Stimulated activated CD4-positive, alpha-beta T cell treated with anti-CD3 and anti-CD28 coated beads, Interleukin-2, amount 100 ng/mL, for 48 hours (primary cell): ENCODE measurements around the gene ALG3.

Experiments
- DNase-seq, 2 donors: peaks; one replicate each; pipeline ENCODE4 v3.0.0-alpha.2; 2020

The ALG3 gene

GRCh38 chr3:184234671-184235380, 13.9 kb downstream of the ALG3 start:
- no peak for DNase-seq

GRCh38 chr3:184234224-184234623, 14.5 kb downstream of the ALG3 start:
- no peak for DNase-seq

DNA sequence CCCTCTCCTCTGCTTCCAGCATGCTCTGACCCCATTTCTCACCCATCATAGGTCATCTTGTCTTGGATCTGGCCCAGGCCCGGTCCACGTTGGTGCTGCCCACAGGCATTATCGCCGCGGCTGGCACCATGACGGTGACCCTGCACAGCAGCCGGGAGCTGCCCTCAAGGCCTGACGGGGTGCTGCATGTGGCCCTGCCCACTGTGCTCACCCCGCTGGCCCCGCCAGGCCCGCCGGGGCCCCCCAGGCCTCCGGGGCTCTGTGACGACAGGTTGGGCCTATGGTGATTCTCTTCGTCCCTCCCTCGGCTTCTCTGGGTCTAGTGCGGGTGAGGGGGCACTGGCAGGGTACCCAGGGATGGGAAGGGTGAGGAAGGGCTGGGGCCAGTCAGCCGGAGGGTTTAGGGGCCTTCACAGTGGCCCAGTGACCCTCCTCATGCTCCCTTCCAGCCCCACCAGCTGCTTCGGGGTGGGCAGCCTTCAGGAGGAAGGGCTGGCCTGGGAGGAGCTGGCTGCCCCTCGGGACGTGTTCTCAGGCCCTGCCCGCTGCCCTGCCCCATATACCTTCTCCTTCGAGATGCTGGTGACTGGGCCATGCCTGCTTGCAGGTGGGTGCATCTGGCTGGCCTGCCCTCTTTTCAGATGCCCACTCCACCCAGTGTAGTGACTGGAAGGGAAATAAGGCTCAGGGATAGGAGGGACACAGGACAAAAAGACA, 15.5 kb downstream of the ALG3 start:
- no peak for DNase-seq

DNA sequence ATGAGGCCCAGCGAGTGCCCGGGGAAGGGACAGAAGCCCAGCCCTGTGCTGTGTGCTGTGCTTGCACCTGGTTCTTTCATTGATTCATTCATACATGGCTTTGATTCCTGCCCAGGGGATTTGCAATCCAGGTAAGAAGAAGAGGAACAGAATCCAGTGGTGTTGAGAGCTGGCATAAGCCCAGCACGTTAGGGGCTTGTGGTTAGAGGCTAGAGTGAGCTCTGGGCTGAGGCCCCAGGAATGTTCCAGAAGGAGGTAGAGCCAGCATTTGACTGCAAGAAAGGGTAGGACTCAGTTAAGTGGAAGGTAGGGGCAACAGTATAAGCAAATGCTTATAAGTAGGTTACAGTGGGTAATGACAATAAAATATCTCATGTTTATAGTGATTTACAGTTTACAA, 17.1 kb downstream of the ALG3 start:
- DNase-seq = no peak

DNA sequence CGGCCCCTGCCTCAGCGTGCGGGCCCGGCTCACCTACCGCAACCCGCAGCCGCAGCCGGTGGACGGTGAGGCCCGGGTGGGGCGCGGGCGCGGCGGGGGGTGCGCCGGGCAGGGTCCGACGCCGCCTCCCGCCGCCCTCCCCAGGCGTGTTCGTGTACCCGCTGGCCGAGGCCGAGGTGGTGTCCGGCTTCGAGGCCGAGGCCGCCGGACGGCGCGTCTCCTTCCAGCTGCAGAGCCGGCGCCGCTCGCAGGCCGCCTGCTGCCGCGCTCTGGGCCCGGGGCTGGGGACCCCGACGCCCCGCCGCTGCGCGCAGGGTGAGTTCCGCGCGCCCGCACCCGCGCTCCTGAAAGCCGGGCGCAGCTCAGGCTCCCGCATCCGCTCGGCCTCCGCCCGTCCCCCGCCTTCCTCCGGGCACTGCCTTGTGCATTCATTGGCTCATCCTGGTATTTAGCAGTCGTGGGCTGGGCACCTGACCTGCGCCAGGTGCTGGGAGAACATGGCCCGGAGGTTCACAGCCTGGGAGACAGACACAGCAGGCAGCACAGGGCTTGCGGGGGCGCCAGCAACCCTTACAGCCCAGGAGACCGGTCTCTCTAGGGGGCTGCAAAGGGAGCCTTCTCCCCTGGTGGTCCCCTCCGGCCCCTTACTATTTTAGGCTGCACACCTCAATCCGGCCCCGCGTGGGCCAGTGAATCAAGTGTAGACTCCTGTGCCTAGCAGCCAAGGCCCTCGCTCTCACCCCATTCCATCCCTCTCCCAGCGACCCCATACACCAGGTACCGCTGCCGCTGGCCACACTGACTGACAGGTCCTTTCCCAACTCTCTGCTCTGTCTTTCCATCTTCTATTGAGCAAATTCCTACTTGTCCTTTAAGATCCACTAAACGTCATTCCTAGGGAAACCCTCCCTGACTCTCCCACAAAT, 17.9 kb downstream of the ALG3 start:
- DNase-seq = no peak

- no peak for DNase-seq
These were observed 18.6 kb downstream of the ALG3 start for GRCh38 chr3:184230081-184230602.

DNA sequence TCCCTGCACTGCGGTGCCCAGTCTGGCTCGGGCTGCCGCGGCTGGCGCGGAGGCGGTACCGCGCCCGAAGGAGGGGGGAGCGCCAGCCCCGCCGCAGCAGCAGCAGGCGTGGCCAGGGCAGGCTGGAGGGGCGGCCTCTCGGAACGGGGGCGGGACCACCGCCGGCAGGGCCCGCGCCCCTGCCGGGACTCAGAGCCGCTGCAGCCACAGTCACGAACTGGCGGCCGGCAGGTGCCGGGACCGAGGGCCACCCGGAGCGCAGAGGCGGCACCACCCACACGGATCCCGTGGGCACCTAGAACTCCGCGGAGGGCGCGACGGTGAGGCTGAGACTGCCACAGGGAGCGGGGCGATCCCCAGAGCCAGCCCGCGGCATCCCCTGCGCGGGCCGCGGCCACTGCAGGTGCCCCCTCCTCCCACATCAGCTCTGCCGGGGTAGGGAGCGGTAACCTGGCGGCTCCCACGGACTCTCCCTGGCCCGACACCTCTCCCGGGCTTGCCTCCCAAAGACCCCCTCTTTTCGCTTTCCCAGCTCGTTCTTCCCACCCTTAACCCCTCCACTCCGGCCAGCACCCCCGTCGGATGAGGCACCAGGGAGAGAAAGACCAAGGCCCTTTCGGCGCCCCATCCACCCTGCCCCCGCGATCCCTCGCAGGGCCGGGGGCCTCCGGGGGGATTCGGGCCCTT, 19.2 kb downstream of the ALG3 start, which contains the start of gene VWA5B2:
Gene VWA5B2 (plus strand): TSS at position 192 of the 687 bp plus-strand sequence. CDS start 944 bp downstream, outside the sequence.
- peak; percentile 45 to 60 for DNase-seq

- DNase-seq = no peak
These were observed 20.2 kb downstream of the ALG3 start for GRCh38 chr3:184228376-184229137.

DNA sequence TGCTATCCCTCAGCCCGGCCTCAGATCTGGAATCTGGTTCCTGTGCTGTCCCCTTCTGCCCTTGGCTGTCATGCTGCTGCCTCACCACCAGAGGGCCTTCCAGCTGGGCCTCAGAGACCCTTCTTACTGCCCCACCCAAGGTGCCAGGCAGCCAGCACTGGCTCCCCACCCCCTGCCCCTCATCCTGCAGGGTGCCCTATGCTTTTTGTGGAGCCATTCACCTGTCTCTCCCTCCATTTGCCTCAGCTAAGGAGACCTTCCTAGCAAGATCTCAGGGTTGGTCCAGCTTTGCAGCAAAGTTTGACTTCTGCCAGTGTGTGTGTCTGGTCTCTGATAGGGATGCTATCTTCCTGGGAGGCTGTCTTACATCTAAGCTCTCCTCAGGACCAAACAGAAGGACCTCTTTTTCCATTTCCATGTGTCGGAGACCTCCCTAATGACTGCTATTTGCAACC, 21.3 kb downstream of the ALG3 start:
- DNase-seq = peak; percentile 40 to 49

- DNase-seq = no peak
These were observed 24.8 kb downstream of the ALG3 start for GRCh38 chr3:184223946-184224345.

DNA sequence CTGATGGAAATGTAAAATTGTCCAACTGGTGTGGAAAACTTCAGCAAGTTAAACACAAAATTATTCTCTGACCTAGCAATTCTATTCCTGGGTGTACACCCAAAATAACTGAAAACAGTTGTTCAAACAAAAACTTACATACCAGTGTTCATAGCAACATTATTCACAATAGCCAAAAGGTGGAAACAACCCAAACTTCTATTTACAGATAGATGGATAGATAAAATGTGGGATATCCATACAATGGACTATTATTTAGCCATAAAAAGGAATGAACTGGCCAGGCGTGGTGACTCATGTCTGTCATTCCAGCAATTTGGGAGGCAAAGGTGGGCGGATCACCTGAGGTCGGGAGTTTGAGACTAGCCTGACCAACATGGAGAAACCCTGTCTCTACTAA, 26.2 kb downstream of the ALG3 start:
- DNase-seq = no peak

DNA sequence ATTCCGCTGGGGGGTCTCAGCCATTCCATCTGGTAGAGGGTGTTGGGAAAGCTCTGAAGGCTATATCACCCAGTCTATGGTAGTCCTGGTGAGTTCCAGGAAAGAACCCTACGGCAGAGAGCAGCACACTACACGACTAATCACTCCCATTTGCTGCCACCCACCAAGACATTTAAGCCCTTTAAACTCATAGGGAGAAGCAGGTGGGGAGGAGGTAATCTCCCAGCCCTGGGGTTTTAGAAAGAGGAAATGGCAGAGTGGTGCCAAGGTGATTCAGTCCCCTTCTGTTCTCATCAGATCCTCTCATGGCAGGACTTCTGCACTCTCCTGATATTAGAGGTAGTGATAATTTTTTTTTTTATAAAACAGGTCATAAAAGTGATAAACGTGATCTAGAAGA, 29.9 kb downstream of the ALG3 start:
- no peak for DNase-seq

DNA sequence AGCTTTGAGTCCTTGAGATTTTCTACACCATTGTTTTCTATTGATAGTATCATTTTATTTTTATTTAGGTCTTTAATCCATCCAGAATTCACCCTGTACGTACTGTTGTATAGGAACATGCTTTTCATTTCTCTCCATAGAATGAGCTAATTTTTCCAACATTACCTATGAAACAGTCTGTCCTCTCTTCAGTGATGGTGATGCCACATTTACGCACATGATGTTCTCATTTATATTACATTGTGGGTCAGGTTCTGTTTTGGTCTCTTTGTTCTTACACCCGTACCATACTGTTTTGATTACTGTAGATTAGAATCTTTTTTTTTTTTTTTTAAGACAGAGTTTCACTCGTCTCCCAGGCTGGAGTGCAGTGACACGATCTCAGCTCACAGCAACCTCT, 37.0 kb downstream of the ALG3 start:
- no peak for DNase-seq

- no peak for DNase-seq
These were observed 37.5 kb downstream of the ALG3 start for GRCh38 chr3:184211297-184211696.

DNA sequence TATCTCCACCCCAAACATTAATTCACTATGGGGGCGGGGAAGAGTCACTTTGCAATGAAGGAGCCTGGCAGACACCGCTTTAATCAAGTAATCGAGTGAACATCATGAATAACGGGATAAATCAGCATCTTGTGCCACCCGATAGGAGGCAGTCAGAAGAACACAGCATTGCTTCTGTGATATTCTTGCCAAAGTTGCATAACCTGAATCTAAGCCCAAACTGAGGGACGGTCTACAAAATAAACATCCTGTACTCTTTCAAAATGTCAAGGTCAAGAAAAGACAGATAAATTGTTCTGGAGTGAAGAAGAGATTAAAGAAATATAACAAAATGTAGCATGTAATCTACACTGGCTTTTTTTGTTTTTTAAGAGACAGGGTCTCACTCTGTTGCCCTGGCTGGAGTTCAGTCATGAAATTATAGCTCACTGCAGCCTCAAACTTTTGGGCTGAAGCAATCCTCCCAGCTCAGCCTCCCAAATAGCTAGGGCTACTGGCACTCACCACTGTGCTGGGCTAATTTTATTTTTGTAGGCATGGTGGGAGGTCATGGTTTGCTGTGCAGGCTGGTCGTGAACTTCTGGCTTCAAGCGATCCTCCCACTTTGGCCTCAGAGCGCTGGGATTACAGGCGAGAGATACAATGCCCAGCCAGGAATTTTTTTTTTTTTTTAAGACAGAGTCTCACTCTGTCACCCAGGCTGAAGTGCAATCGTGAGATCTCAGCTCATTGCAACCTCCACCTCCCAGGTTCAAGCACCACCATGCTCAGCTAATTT, 39.4 kb downstream of the ALG3 start:
- no peak for DNase-seq

- DNase-seq = no peak
These were observed 45.2 kb downstream of the ALG3 start for GRCh38 chr3:184203526-184203925.

GRCh38 chr3:184200825-184201224, 47.9 kb downstream of the ALG3 start:
- no peak for DNase-seq

DNA sequence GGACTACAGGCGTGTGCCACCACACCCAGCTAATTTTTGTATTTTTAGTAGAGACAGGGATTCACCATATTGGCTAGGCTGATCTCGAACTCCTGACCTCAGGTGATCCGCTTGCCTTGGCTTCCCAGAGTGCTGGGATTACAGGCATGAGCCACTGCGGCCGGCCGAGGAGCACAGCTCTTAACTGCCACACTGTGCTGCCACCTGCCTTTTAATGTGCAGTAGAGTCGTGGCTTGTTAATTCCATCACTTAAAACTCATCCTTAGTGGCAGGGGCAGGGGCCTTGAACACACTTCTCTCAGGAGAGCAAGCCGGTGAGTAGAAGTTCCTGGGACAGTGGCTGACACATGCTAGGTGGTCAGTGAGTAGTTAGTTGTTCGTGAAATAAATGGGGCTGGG, 50.3 kb downstream of the ALG3 start:
- no peak for DNase-seq

DNA sequence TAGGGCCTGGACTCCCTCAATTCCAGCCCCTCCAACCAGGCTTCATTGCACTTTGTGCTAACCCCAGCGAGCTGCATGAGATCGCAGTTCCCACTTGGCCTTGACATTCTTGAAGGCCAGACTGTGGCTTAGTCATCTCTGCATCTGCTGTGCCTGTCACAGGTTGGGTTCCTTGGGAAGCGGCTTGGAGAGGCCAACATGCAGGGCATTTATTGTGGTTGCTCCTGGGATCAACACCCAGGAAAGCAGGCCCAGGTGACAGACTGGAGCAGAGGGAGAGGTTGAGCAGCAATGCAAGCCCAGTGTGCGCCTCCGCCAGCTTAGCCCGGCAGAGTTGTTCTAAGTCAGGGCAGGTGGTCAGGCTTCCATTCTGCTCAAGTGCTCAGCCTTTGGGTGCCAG, 52.2 kb downstream of the ALG3 start:
- DNase-seq = no peak

- DNase-seq = no peak
These were observed 54.7 kb downstream of the ALG3 start for GRCh38 chr3:184193991-184194539.
